Testis (tissue), 3 donors: Measurements from ENCODE around the gene TAF8. TPM values are rescaled to one million over a fixed set of nuclear protein-coding genes. Genes with fewer than 3 reads are reported as not detected.

ENCODE experiments used
- DNase-seq: peaks from one replicate; pipeline ENCODE4 v3.0.0-alpha.2; 2019
- H3K27ac ChIP-seq, 2 donors: fragments of 200-600 bp; sonication (generic); one replicate each; pipeline ENCODE4 v1.5.1; 2019
- H3K27me3 ChIP-seq: fragments of 200-600 bp; sonication (generic); one replicate; pipeline ENCODE4 v1.5.1; 2019
- H3K36me3 ChIP-seq: fragments of 200-600 bp; sonication (generic); one replicate; pipeline ENCODE4 v1.5.1; 2017; ENCODE audit warnings: low read depth; ENCODE audit errors: missing control alignments
- H3K4me1 ChIP-seq: fragments of 200-600 bp; sonication (generic); one replicate; pipeline ENCODE4 v1.5.1; 2019
- H3K4me3 ChIP-seq, 2 donors: fragments of 200-600 bp; sonication (generic); one replicate each; pipeline ENCODE4 v1.5.1; 2017 to 2019
- H3K9me3 ChIP-seq: fragments of 200-600 bp; sonication (generic); one replicate; pipeline ENCODE4 v1.5.1; 2017
- POLR2A ChIP-seq: fragments of 450-650 bp; IDR thresholded peaks from one replicate; pipeline ENCODE4 v1.6.1; 2017; ENCODE audit warnings: antibody characterized with exemption, mild to moderate bottlenecking, moderate library complexity
- WGBS, 2 donors: methylation state at CpG; one replicate each; pipeline ENCODE4 v1.1.5; 2018; 5-methylcytosine and 5-hydroxymethylcytosine counted together
- intact Hi-C: fragments of 100-400 bp; cut with DNase I; formaldehyde crosslinking; loops from one replicate; pipeline ENCODE4 v1.15.1; 2023; ENCODE audit warnings: low total_unique reads
- polyA plus RNA-seq: library from polyadenylated mRNA; stranded (reverse); fragments of 350-450 nt; fragmentation: Illumina TruSeq; extraction: RNeasy Lipid Tissue Mini Kit (QIAGEN cat#74804); gene quantifications from one replicate; pipeline ENCODE4 v1.2.3, GENCODE V29; 2014; ENCODE audit warnings: low read depth, low replicate concordance; ENCODE audit not compliant: insufficient read depth
- total RNA-seq, 2 donors: library from RNA; depleted of rRNA; stranded (reverse); fragments of >200 nt; gene quantifications; one replicate each; pipeline ENCODE4 v1.2.3, GENCODE V29; 2016
- TF ChIP-seq, protein P1 (sequence below), 3 experiments: fragments of 450-650 bp in 2 of 3; fragments of 200-600 bp in 1 of 3; sonication (generic) in 1 of 3; IDR thresholded peaks; one replicate each; pipeline ENCODE4 v1.5.1; 2016 to 2019; ENCODE audit warnings: antibody characterized with exemption in 3 of 3, mild to moderate bottlenecking in 2 of 3, moderate library complexity in 1 of 3

TAF8 gene
- total and polyA plus RNA-seq, 3 donors from 2014 or later: 20.8 to 51.3 (median 29.7) TPM

- intact Hi-C loops: no loop called here
- DNase-seq: peak; percentile 66
- Histone ChIP-seq H3K4me1 (peaks cover 5% of the 10 kb centered on the region), H3K4me3 (no peak overlapping the region), H3K36me3 (no peaks in the 10 kb centered on the region), H3K9me3 (no peaks in the 10 kb centered on the region), H3K27ac (no peak overlapping the region), H3K27me3 (no peaks in the 10 kb centered on the region)
- WGBS, 2 donors: 62% methylated on average over 10 of the region's 10 CpGs
- TF ChIP-seq, protein P1, sequence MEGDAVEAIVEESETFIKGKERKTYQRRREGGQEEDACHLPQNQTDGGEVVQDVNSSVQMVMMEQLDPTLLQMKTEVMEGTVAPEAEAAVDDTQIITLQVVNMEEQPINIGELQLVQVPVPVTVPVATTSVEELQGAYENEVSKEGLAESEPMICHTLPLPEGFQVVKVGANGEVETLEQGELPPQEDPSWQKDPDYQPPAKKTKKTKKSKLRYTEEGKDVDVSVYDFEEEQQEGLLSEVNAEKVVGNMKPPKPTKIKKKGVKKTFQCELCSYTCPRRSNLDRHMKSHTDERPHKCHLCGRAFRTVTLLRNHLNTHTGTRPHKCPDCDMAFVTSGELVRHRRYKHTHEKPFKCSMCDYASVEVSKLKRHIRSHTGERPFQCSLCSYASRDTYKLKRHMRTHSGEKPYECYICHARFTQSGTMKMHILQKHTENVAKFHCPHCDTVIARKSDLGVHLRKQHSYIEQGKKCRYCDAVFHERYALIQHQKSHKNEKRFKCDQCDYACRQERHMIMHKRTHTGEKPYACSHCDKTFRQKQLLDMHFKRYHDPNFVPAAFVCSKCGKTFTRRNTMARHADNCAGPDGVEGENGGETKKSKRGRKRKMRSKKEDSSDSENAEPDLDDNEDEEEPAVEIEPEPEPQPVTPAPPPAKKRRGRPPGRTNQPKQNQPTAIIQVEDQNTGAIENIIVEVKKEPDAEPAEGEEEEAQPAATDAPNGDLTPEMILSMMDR (IDR thresholded peaks at IDR 0.05): no peak
- no peak for TF ChIP-seq POLR2A
Measured at GRCh38 chr6:42093582-42094329, 43.4 kb downstream of the TAF8 start.

- no peaks in the 10 kb centered on the region for H3K9me3 ChIP-seq
- peaks cover 7% of the 10 kb centered on the region for H3K4me1 ChIP-seq
- no peak overlapping the region for H3K4me3 ChIP-seq
- no peaks in the 10 kb centered on the region for H3K36me3 ChIP-seq
- no peak for TF ChIP-seq POLR2A
- TF ChIP-seq, protein P1 (IDR thresholded peaks at IDR 0.05): no peak
- intact Hi-C loops: no loop called here
- WGBS, 2 donors: 92 to 100% methylated on average over 1 of the region's 1 CpG
- H3K27me3 ChIP-seq: no peaks in the 10 kb centered on the region
- no peak for DNase-seq
- H3K27ac ChIP-seq: no peak overlapping the region
Measured at GRCh38 chr6:42095094-42095493, 44.8 kb downstream of the TAF8 start.

- Histone ChIP-seq H3K4me1 (peaks cover 11% of the 10 kb centered on the region), H3K27ac (no peak overlapping the region), H3K4me3 (no peak overlapping the region), H3K36me3 (no peaks in the 10 kb centered on the region), H3K27me3 (no peaks in the 10 kb centered on the region), H3K9me3 (no peaks in the 10 kb centered on the region)
- no peak for DNase-seq
- WGBS, 2 donors: 69 to 79% methylated on average over 8 to 10 of the region's 10 CpGs
- TF ChIP-seq, protein P1 (IDR thresholded peaks at IDR 0.05): no peak
- no peak for TF ChIP-seq POLR2A
- intact Hi-C loops: no loop called here
Measured at GRCh38 chr6:42095776-42096541, 45.6 kb downstream of the TAF8 start.

GRCh38 chr6:42099340-42100028, 49.2 kb downstream of the TAF8 start:
- TF ChIP-seq POLR2A: no peak
- TF ChIP-seq, protein P1 (IDR thresholded peaks at IDR 0.05): no peak
- peaks cover 6% of the 10 kb centered on the region for H3K4me1 ChIP-seq
- H3K4me3 ChIP-seq: no peak overlapping the region
- no peak overlapping the region for H3K27ac ChIP-seq
- 78% methylated on average over 13 of the region's 13 CpGs for WGBS, 2 donors
- no peaks in the 10 kb centered on the region for H3K27me3 ChIP-seq
- DNase-seq: no peak
- intact Hi-C loops: no loop called here
- no peaks in the 10 kb centered on the region for H3K36me3 ChIP-seq
- no peaks in the 10 kb centered on the region for H3K9me3 ChIP-seq
